Activated CD4-positive, alpha-beta T cell treated with anti-CD3 and anti-CD28 coated beads, Interleukin-2, amount 10 ng/mL, durations not matched to agents 24 days and 14 days (primary cell): ENCODE data around the gene BFSP2. TPM values are rescaled to one million over a fixed set of nuclear protein-coding genes. Genes with fewer than 3 reads are reported as not detected.

Source experiments
- DNase-seq: peaks from one replicate; pipeline ENCODE4 v3.0.0; 2022
- H3K27ac Mint-ChIP-seq: one replicate; pipeline ENCODE4 v1.8.0; 2022; ENCODE audit warnings: mild to moderate bottlenecking, mixed read lengths
- H3K27me3 Mint-ChIP-seq: one replicate; pipeline ENCODE4 v1.8.0; 2022; ENCODE audit warnings: mixed read lengths
- H3K36me3 Mint-ChIP-seq: one replicate; pipeline ENCODE4 v1.8.0; 2022; ENCODE audit warnings: low read depth, mild to moderate bottlenecking, mixed read lengths
- H3K4me1 Mint-ChIP-seq: one replicate; pipeline ENCODE4 v1.8.0; 2021; ENCODE audit warnings: mixed read lengths
- H3K4me3 Mint-ChIP-seq: one replicate; pipeline ENCODE4 v1.8.0; 2022; ENCODE audit warnings: mild to moderate bottlenecking, moderate library complexity, mixed read lengths
- H3K9me3 Mint-ChIP-seq: one replicate; pipeline ENCODE4 v1.8.0; 2021; ENCODE audit warnings: mixed read lengths
- intact Hi-C: fragments of 100-400 bp; cut with micrococcal nuclease; formaldehyde crosslinking; loops from one replicate; pipeline ENCODE4 v1.15.1; 2023
- total RNA-seq: library from RNA; stranded (reverse); gene quantifications from 2 replicates; pipeline ENCODE4 v1.2.3, GENCODE V29; 2022

Gene BFSP2
- total RNA-seq, 1 donor from 2014 or later = not detected

- intact Hi-C loops = loop anchor here (1.0 to 10.0 kb wide), 4 partner anchors 129 to 1040 kb away; partner anchors contain the start of genes ANAPC13, CDV3, CEP63 and SRPRB
- DNase-seq = no peak
- no peaks in the 10 kb centered on the region for H3K36me3 Mint-ChIP-seq
- H3K9me3 Mint-ChIP-seq = no peaks in the 10 kb centered on the region
- no peak overlapping the region for H3K4me3 Mint-ChIP-seq
- H3K4me1 Mint-ChIP-seq = peaks cover 41% of the 10 kb centered on the region
- peak overlapping the region; percentile 46 for H3K27ac Mint-ChIP-seq
- H3K27me3 Mint-ChIP-seq = no peaks in the 10 kb centered on the region
Measured at GRCh38 chr3:133444423-133444774, 44.5 kb downstream of the BFSP2 start.

- Mint-ChIP-seq H3K36me3 (no peaks in the 10 kb centered on the region), H3K27me3 (no peaks in the 10 kb centered on the region), H3K4me3 (no peak overlapping the region), H3K9me3 (no peaks in the 10 kb centered on the region), H3K4me1 (peaks cover 44% of the 10 kb centered on the region), H3K27ac (no peak overlapping the region)
- intact Hi-C loops = loop anchor here (10.0 kb wide), 2 partner anchors 480 to 1040 kb away; partner anchors contain the start of genes ANAPC13 and CEP63
- no peak for DNase-seq
Measured at GRCh38 chr3:133445108-133445507, 45.3 kb downstream of the BFSP2 start.

DNA sequence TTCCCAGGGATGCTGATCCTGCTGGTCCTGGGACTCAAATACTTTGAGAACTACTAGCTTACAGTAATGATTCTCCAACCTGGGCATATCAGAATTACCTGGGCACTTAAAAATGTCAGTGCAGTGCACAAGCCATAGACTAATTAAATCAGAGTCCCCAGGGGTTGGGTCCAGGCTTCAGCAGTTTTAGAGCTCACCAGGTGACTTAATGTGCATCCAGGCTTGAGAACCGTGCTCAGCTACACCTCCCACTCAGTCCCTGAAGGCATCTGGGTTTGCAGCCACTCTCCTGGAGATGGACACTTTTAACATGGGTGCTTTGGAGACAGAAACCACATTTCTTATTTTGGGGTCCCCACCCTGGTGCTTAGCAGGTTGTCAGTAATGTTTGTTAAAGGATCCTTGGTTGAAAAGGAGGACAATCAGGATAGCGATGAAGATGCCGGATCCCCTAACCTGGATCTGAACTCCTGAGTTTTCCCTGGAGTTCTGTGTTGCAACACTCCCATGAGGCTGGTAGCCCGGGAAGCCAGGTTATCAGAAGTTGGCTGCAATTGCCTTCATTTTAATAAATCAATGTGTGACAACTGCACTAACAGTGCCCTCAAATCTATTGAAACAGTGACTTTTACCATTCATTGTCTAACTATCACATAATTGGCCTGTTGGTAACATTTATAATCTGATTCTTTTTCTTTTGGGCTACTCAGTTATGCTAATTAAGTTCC is 48.1 kb downstream of the BFSP2 start:
- DNase-seq = no peak
- Mint-ChIP-seq H3K9me3 (no peaks in the 10 kb centered on the region), H3K27ac (peak overlapping the region; percentile 69), H3K27me3 (peaks cover 3% of the 10 kb centered on the region), H3K4me1 (peaks cover 32% of the 10 kb centered on the region), H3K36me3 (no peaks in the 10 kb centered on the region), H3K4me3 (no peak overlapping the region)
- intact Hi-C loops = loop anchor here (1.0 to 10.0 kb wide), 6 partner anchors 19 to 1037 kb away; partner anchors contain the start of genes ANAPC13, CDV3 and CEP63

- H3K4me1 Mint-ChIP-seq = peaks cover 26% of the 10 kb centered on the region
- H3K27me3 Mint-ChIP-seq = peaks cover 3% of the 10 kb centered on the region
- H3K9me3 Mint-ChIP-seq = no peaks in the 10 kb centered on the region
Measured at GRCh38 chr3:133448478-133449122, 48.7 kb downstream of the BFSP2 start.

GRCh38 chr3:133451309-133451708 is 51.5 kb downstream of the BFSP2 start:
- Mint-ChIP-seq H3K36me3 (no peaks in the 10 kb centered on the region), H3K4me3 (no peak overlapping the region), H3K27me3 (peaks cover 3% of the 10 kb centered on the region), H3K4me1 (peaks cover 16% of the 10 kb centered on the region), H3K9me3 (no peaks in the 10 kb centered on the region), H3K27ac (no peak overlapping the region)
- intact Hi-C loops = no loop called here
- DNase-seq = no peak

More at GRCh38 chr3:133448478-133449122, 48.7 kb downstream of the BFSP2 start:
- no peaks in the 10 kb centered on the region for H3K36me3 Mint-ChIP-seq
- no peak overlapping the region for H3K4me3 Mint-ChIP-seq
- intact Hi-C loops = loop anchor here (1.0 to 10.0 kb wide), 6 partner anchors 18 to 1036 kb away; partner anchors contain the start of genes ANAPC13, CDV3 and CEP63
- DNase-seq = peak; percentile 75
- H3K27ac Mint-ChIP-seq = peak overlapping the region; percentile 69

- no peak for DNase-seq
- H3K27ac Mint-ChIP-seq = no peak overlapping the region
- H3K36me3 Mint-ChIP-seq = no peaks in the 10 kb centered on the region
- peaks cover 3% of the 10 kb centered on the region for H3K27me3 Mint-ChIP-seq
- intact Hi-C loops = no loop called here
- H3K9me3 Mint-ChIP-seq = no peaks in the 10 kb centered on the region
- H3K4me3 Mint-ChIP-seq = no peak overlapping the region
- peaks cover 16% of the 10 kb centered on the region for H3K4me1 Mint-ChIP-seq
Measured at GRCh38 chr3:133452641-133453319, 52.9 kb downstream of the BFSP2 start.

GRCh38 chr3:133453383-133453782 is 53.5 kb downstream of the BFSP2 start:
- H3K36me3 Mint-ChIP-seq = no peaks in the 10 kb centered on the region
- H3K9me3 Mint-ChIP-seq = no peaks in the 10 kb centered on the region
- peaks cover 3% of the 10 kb centered on the region for H3K27me3 Mint-ChIP-seq
- H3K27ac Mint-ChIP-seq = no peak overlapping the region
- intact Hi-C loops = no loop called here
- H3K4me3 Mint-ChIP-seq = no peak overlapping the region
- no peak for DNase-seq
- peaks cover 14% of the 10 kb centered on the region for H3K4me1 Mint-ChIP-seq

DNA sequence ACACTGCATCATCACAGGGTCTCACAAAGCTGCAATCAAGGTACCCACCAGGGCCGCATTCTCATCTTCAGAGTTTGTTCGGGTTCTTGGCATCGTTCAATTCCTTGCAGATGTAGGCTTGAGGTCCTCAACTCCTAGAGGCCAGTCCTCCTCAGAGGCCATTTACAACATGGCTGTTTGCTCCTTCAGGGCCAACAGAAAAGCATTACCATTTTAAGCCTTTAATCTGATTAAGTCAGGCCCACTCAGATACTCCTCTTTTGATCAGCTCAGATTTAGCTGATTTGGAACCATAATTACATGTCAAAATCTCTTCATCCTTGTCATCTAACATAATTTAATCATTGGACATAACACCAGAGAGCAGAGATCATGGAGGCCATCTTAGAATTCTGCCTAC is 55.4 kb downstream of the BFSP2 start:
- DNase-seq = no peak
- Mint-ChIP-seq H3K4me1 (peaks cover under 1% of the 10 kb centered on the region), H3K9me3 (no peaks in the 10 kb centered on the region), H3K36me3 (no peaks in the 10 kb centered on the region), H3K27me3 (peaks cover 3% of the 10 kb centered on the region), H3K27ac (no peak overlapping the region), H3K4me3 (no peak overlapping the region)
- intact Hi-C loops = no loop called here

- H3K27me3 Mint-ChIP-seq = peaks cover 3% of the 10 kb centered on the region
- intact Hi-C loops = no loop called here
- no peaks in the 10 kb centered on the region for H3K36me3 Mint-ChIP-seq
- H3K4me3 Mint-ChIP-seq = no peak overlapping the region
- no peak overlapping the region for H3K27ac Mint-ChIP-seq
- no peak for DNase-seq
- H3K9me3 Mint-ChIP-seq = no peaks in the 10 kb centered on the region
- peaks cover 5% of the 10 kb centered on the region for H3K4me1 Mint-ChIP-seq
Measured at GRCh38 chr3:133455960-133456359, 56.1 kb downstream of the BFSP2 start.

GRCh38 chr3:133457025-133457424 is 57.2 kb downstream of the BFSP2 start:
- H3K27ac Mint-ChIP-seq = no peak overlapping the region
- H3K36me3 Mint-ChIP-seq = no peaks in the 10 kb centered on the region
- peaks cover 3% of the 10 kb centered on the region for H3K27me3 Mint-ChIP-seq
- DNase-seq = no peak
- H3K4me1 Mint-ChIP-seq = peaks cover 12% of the 10 kb centered on the region
- intact Hi-C loops = no loop called here
- H3K4me3 Mint-ChIP-seq = no peak overlapping the region
- no peaks in the 10 kb centered on the region for H3K9me3 Mint-ChIP-seq

GRCh38 chr3:133457465-133458067 is 57.7 kb downstream of the BFSP2 start:
- no peaks in the 10 kb centered on the region for H3K36me3 Mint-ChIP-seq
- DNase-seq = no peak
- H3K27ac Mint-ChIP-seq = no peak overlapping the region
- no peaks in the 10 kb centered on the region for H3K9me3 Mint-ChIP-seq
- intact Hi-C loops = no loop called here
- peaks cover 12% of the 10 kb centered on the region for H3K4me1 Mint-ChIP-seq
- no peak overlapping the region for H3K4me3 Mint-ChIP-seq
- H3K27me3 Mint-ChIP-seq = no peaks in the 10 kb centered on the region

GRCh38 chr3:133459400-133459799 is 59.5 kb downstream of the BFSP2 start:
- intact Hi-C loops = no loop called here
- no peak for DNase-seq
- peaks cover 23% of the 10 kb centered on the region for H3K4me1 Mint-ChIP-seq
- no peaks in the 10 kb centered on the region for H3K9me3 Mint-ChIP-seq
- no peaks in the 10 kb centered on the region for H3K36me3 Mint-ChIP-seq
- H3K27me3 Mint-ChIP-seq = no peaks in the 10 kb centered on the region
- H3K4me3 Mint-ChIP-seq = no peak overlapping the region
- no peak overlapping the region for H3K27ac Mint-ChIP-seq

- Mint-ChIP-seq H3K4me3 (no peak overlapping the region), H3K27me3 (no peaks in the 10 kb centered on the region), H3K9me3 (no peaks in the 10 kb centered on the region), H3K36me3 (no peaks in the 10 kb centered on the region), H3K27ac (no peak overlapping the region), H3K4me1 (peaks cover 23% of the 10 kb centered on the region)
- DNase-seq = peak; percentile 61
- intact Hi-C loops = no loop called here
Measured at GRCh38 chr3:133460809-133461208, 61.0 kb downstream of the BFSP2 start.
